Islet of Langerhans (tissue), 1 donor: ENCODE results near the gene SERPINB1.

ENCODE experiments used
- FAIRE-seq: peaks from one replicate; lab custom pipeline; 2011; peaks lifted over from hg19 to GRCh38; lab: Jason Lieb, UNC

Gene SERPINB1

GRCh38 chr6:2844008-2844407, 2.3 kb upstream of the SERPINB1 start:
- FAIRE-seq = no peak

- FAIRE-seq = no peak
Observed at GRCh38 chr6:2843138-2843740, 1.6 kb upstream of the SERPINB1 start.

- no peak for FAIRE-seq
Observed at GRCh38 chr6:2842139-2842552, 483 bp upstream of the SERPINB1 start.

- no peak for FAIRE-seq
Observed at GRCh38 chr6:2840749-2841061, 958 bp downstream of the SERPINB1 start.

GRCh38 chr6:2839982-2840748, 1.5 kb downstream of the SERPINB1 start:
- FAIRE-seq = no peak

- FAIRE-seq = no peak
Observed at GRCh38 chr6:2839195-2839981, 2.3 kb downstream of the SERPINB1 start.

- FAIRE-seq = no peak
Observed at GRCh38 chr6:2838251-2838650, 3.4 kb downstream of the SERPINB1 start.

GRCh38 chr6:2834262-2834661, 7.4 kb downstream of the SERPINB1 start:
- no peak for FAIRE-seq

DNA sequence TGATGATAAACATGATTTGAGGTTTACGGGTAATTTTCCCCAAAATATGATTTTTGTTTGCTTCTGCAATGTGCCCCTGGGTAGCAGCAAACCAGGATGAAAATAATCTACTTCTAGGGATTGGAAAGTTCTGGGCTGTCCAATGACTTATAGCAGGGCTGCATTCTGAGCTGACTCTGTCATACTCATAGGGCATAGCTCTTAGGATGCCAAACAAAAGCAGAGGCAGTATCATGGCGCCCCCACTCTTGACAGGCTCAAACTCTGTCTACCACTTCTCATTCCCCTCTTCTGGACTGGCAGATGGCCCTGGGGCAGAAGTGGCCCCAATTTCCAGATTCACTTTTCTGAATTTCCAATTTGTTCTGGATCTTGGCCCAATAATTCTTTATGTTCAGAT, 10.3 kb downstream of the SERPINB1 start:
- no peak for FAIRE-seq

DNA sequence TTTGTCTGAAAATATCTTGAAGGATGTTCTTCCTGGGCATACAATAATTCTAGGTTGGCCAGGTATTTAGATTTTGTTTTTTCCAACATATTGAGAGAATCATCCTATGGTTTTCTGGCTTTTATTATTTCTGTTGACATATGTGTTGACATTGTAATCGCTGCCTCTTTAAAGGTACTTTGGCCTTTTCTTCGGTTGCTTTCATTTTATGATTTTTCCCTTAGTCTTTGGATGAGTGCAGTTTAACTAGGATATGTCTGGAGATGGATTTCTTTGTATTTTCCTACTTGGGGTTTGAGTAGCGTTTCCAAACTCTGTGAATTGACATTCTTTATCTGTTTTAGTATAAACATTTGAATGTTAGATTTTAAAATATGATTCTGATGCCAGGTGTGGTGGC, 11.5 kb downstream of the SERPINB1 start:
- FAIRE-seq = no peak

GRCh38 chr6:2829253-2829652, 12.4 kb downstream of the SERPINB1 start:
- FAIRE-seq = no peak

- FAIRE-seq = no peak
Observed at GRCh38 chr6:2828629-2829028, 13.0 kb downstream of the SERPINB1 start.

DNA sequence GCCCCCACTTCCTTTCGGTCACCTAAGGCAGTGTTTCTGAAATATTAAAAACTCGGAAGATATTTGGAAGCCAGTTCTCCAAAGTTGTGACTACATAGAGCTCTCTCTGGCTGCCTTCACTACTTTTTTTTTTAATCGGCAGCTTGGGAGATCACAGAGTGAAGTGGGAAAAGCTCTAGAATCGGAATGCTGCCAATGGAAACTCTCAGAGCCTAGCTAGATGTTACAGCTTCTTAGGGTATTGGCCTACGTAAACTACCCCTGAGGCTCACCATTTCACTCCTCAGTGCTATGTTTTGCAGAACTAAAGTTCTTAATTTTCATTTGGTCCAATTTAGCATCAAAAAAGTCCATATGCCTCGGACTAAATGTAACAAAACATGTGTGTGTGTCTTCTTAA, 14.5 kb downstream of the SERPINB1 start:
- FAIRE-seq = no peak

- no peak for FAIRE-seq
Observed at GRCh38 chr6:2826131-2826530, 15.5 kb downstream of the SERPINB1 start.

- FAIRE-seq = no peak
Observed at GRCh38 chr6:2823104-2823850, 18.4 kb downstream of the SERPINB1 start.

- FAIRE-seq = no peak
Observed at GRCh38 chr6:2821554-2821953, 20.1 kb downstream of the SERPINB1 start.

DNA sequence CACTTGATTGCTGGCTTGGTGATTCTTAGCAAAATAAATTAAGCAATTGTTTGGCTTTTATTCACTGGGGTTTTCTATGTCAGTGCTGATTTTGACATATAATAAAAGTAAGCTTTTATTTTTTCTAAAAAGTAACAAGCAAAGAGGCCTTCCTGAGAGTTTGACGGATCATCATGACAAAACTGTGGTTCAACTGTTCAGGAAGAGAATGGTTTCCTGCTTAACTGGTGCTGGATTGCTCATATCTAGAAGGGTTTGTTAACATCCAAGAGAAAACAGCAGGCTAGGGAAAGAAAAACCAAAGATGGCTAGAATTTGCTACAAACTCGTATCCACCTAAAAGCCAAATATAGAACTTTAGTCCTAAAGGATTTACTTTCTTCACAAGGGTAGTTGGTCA, 21.2 kb downstream of the SERPINB1 start:
- FAIRE-seq = no peak

- no peak for FAIRE-seq
Observed at GRCh38 chr6:2819978-2820377, 21.7 kb downstream of the SERPINB1 start.

DNA sequence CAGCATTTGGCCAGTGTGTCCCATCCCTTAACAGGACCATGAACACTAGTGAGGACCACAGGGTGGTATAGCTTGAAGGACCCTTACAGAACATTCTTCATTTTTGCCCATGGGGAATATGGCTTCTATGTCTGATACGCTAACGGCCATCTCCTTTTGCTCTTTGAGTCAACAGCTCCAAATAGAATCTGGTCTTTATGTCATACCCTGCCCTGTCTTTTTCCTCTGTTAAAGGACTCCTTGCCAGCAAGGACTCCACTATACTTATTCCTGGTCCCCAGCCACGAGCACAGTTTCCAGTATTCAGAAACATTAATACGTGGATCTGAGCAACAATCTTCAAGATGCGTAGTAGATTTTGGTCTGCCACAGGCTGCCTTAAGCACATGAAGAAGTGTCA, 22.5 kb downstream of the SERPINB1 start:
- no peak for FAIRE-seq

- peak; percentile 97 for FAIRE-seq
Observed at GRCh38 chr6:2818593-2818992, 23.1 kb downstream of the SERPINB1 start.

DNA sequence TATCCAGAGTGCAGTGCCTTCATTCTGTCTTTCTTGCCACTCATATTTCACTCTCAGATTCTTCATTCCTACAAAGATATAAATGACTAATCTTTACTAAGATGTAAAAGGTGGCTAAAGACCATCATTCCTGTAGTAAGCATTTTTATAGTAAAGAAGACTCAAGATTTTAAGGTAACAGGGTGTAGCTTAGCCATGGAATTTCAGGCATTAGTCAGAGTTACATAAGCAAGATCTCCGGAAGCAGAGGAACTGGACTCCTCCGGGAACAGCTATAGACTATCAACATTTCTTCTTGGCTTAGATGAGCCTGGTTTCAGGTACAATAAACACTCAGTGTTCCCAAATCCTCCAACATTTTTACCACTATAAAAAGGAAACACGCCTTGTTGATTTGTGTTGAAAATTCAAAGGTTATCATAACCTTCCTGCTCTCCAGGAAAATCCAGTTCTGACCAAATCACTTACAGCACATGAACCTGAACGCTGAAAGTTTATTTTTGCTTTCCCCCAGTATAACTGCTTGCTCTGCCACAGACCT, 23.7 kb downstream of the SERPINB1 start:
- peak; percentile 62 for FAIRE-seq

- no peak for FAIRE-seq
Observed at GRCh38 chr6:2816158-2816557, 25.5 kb downstream of the SERPINB1 start.
